Measurements from ENCODE around the gene DGAT2.

The DGAT2 gene

DNA sequence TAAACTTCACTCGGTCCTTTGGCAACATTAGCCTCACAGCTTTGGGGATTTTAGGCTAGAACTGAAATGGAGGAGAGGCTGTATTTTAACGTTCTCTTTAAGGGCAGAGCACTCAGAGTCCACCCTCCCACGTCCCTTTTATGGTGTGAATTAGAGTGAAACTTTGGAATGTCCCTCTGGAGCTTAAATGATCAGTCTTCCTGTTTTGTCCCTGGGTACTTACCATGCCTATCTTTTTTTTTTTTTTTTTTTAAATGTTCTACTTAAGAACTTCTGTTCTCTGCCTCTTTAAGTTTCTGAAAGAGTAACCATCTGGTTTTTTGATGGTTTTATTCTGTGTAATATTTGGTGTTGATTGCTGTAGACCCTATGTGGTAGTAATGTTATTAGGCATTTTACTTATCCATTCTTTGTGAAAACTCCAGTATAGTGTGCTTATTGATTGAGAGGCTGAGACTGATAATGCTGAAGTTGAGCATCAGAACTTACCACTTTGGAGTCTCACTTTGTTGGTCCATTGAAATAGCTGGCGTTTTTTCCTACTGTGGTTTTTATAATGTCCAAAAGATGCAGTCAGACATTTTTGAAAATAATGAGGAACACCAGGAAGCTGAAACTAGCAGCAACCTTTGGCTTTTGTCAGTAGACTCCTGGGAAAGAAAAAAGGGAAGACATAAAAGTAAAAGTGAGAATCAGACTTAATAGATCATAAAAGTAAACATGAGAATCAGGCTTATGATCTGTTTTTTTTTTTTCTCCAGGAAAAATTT lies 58.1 kb downstream of the DGAT2 start:
- no peak for DNase-seq (ENCODE audit: low read depth)

DNA sequence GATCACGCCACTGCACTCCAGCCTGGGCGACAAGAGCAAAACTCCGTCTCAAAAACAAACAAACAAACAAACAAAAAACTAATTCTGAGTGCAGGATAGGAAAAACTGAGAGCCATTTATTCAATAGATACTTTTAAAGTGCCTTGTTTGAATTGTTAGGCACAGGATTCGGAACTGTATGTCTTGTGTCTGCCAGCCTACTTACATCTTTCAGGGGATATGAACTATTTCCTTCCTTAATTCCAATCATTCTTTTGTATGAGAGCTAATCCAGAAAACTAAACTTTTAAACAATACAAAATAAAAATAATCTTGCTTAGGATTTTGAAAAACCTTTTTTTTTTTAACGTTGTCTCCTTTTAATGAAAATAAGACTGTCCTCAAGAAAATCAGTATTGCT lies 59.0 kb downstream of the DGAT2 start:
- no peak for DNase-seq (ENCODE audit: low read depth)

DNA sequence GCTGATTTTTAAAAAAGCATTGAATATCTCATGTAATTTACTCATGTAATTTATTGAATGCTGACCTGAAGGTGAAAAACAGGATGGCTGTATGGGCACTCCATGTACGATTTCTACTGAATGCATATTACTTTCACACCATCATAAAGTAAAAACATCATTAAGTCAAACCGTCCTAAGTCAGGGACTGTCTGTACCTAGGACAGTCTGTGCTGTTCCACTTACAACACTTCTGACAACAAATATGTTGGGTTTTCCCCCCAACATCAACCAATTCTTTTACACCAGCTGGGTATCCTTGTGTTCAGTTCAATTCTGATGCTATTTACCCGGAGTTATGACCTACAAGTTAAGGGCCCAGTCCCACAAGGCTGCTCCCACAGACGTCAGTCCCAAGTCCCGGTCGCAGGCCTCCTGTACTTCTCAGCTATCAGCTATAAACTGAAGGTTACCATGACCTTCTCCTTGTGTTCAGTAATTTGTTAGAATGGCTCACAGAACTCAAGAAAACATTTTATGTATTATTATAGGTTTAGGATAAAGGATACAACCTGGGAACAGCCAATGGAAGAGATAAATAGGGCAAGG lies 63.4 kb downstream of the DGAT2 start:
- no peak for DNase-seq (ENCODE audit: low read depth)

DNA sequence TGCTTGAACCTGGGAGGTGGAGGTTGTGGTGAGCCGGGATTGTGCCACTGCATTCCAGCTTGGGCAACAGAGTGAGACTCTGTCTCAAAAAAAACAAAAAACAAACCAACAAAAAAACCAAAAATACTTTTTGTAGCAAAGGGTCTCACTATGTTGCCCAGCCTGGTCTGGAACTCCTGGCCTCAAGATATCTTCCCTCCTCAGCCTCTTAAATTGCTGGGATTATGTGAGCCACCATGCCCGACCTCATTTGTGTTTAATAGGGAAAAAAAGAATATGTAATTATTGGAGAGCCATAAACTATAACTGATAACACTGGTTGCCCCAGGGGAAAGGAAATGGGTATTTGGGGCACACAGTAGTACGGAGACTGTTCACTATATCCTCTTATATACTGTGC lies 66.2 kb downstream of the DGAT2 start:
- DNase-seq (ENCODE audit: low read depth) = no peak

DNA sequence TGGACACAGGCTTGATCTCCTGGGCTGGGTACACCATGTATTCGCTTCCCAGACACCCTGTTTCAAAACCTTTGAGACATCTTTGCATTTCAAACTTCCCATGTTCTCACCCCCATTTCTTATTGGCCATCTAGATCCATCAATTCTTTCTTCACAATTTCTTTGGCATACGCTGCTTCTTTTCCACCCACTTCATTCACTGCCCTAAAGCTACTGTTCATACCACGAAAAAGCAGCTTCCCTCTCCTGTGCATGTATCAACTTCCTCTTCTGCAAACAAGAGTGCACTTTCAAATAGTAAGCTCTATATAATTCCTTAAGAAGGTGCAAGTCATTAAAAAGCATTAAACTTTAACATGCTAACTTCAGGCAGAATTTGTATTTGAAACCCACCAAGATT lies 67.8 kb downstream of the DGAT2 start:
- no peak for DNase-seq (ENCODE audit: low read depth)

DNA sequence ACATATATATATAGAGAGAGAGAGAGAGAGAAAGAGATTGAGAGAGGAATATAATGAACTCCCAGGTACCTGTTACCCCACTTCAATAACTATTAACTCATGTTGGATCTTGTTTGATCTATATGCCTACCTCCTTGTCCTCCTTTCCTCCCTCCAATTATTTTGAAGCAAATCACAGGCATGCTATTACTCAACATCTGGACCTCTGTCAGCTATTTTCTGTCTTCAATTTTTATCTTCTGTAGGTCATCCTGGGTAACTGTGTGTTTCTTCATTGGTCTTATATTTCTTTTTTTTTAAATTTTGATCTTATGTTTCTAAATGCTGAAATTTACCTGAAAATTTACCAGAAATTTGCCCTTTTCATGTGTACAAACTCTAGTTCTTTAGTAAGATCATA lies 71.3 kb downstream of the DGAT2 start:
- DNase-seq (ENCODE audit: low read depth) = no peak

DNA sequence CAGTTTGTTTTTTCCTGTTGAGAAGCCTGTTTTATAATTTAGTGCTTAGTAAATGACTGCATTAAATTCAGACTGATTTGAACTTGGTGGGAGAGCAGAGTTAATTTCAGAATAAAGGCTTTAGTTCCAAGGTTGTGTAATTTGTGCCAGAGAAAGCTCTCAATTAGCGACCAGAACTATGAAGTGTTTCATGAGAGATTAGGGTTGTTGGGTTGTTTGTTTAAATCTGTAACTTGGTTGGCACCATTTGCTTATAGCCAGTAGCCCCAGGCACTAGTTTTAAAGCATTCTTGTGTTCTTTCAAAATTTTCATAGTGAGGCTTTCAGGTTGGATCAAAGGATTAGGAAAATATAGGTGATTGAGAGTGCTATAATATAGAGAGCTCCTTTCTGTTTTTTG lies 71.9 kb downstream of the DGAT2 start:
- no peak for DNase-seq (ENCODE audit: low read depth)

DNA sequence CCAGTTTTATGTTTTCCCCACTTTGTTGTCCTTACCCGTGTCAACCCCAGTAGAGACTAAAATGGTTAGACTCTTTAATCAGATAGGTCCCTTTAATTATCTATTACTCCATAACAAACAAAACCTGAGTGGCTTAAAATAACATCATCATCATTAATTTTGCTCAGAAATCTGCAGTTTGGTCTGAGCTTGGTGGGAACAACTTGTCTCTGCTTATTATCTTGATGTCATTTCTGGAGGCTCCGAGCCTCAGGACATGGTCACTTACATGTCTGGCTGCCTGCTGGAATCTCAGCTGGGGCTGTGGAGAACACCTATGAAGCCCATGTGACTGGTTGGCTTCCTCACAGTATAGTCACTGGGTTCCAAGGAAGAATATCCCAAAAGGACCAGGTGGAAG lies 73.2 kb downstream of the DGAT2 start:
- DNase-seq (ENCODE audit: low read depth) = no peak

DNA sequence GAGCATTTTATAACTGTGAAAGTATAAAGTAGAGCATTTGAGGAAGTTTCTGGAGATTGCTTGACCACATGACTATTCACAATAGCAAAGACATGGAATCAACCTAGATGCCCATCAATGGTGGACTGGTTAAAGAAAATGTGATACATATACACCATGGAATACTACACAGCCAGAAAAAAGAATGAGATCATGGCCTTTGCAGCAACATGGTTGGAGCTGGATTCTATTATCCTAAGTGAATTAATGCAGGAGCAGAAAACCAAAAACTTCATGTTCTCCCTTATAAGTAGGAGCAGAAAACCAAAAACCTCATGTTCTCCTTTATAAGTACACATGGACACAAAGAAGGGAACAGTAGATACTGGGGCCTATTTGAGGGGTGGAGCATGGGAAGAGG lies 76.7 kb downstream of the DGAT2 start:
- DNase-seq (ENCODE audit: low read depth) = no peak

DNA sequence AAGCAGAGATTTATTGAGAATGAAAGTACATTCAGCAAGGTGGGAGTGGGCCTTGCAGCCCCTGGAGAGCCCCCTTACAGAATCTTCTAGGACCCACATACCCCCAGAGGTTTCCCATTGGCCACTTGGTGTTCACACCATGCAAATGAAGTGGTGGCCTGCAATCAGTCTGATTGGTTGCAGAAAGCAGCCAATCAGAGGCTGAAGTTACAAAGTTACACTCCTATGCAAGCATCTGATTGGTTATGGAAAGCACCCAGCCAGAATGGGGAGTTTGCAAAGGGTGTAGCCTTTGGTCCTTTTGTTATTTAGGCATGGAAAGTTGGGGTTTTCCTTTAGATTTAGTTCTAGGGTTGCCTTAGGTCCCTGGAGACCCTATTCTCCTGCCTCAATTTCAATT lies 81.3 kb downstream of the DGAT2 start:
- no peak for DNase-seq (ENCODE audit: low read depth)

DNA sequence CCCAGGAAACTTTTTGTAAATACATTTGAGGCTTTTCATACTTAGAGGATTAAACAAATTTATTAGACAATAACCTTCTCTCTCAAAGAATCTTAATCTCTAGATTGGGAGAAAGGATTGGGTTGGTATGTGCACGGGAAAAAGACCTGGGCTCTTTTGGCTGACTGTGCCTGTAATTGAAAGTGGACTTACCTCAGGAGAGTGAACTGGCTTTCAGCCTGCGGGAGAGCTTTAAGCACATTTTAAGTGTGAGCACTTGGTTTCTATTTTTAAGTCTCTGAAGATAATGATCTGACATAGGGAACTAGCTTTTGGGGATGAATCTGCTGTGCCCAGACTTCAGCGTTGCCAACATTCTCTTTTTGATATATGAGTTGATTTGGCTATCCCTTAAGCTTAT lies 82.2 kb downstream of the DGAT2 start:
- DNase-seq (ENCODE audit: low read depth) = no peak

All from HS-27A (cell line).